HepG2 (cell line): ENCODE measurements around the gene RTN1. TPM values are rescaled to one million over a fixed set of nuclear protein-coding genes. Genes with fewer than 3 reads are reported as not detected.

Experiments used
- ATAC-seq: fragments of 200-7000 bp; cut with Tn5 transposase; 3 replicates; pipeline ENCODE4 v1.9.1; 2020; ENCODE audit warnings: mild to moderate bottlenecking, moderate library complexity
- BruUV-seq: library from RNA; stranded (reverse); fragments of 400-500 nt; replicated peaks from 2 replicates; lab custom pipeline; 2021; lab: Mats Ljungman, UMichigan
- CTCF ChIA-PET: fragments of 300-600 bp; formaldehyde crosslinking; extraction: SDS; loops from one replicate; lab custom pipeline; 2021; ENCODE audit warnings: low total read pairs, inconsistent platforms, low intra/inter-chr PET ratio; lab: Yijun Ruan, JAX
- POLR2A ChIA-PET: fragments of 350-600 bp; sonication (Branson Sonifier 250); formaldehyde crosslinking; loops from one replicate; lab custom pipeline; 2020; ENCODE audit warnings: antibody characterized with exemption, inconsistent platforms; lab: Yijun Ruan, JAX
- DNase-seq: peaks from one replicate; pipeline ENCODE4 v3.0.0-alpha.2; 2015; ENCODE audit warnings: low spot score
- FAIRE-seq: peaks from 3 replicates; lab custom pipeline; 2011; peaks lifted over from hg19 to GRCh38; lab: Jason Lieb, UNC
- H2AFZ ChIP-seq: one replicate; pipeline ENCODE4 v1.6.1; 2011; ENCODE audit warnings: low read length, inconsistent platforms
- H3K27ac ChIP-seq: fragments of 300-600 bp; 3 replicates; pipeline ENCODE4 v1.8.0; 2011; ENCODE audit warnings: mixed run types, mild to moderate bottlenecking, mixed read lengths, low read length, inconsistent platforms; ENCODE audit not compliant: insufficient read depth; ENCODE audit errors: extremely low read length
- H3K27me3 ChIP-seq, 2 experiments: fragments of 200-600 bp in 1 of 2; 2 replicates in 1 of 2; 3 replicates in 1 of 2; pipeline versions ENCODE4 v1.6.0 to v1.8.0; 2011; ENCODE audit warnings: low read length in 2 of 2, mild to moderate bottlenecking in 2 of 2, moderate library complexity in 2 of 2, inconsistent platforms in 1 of 2; ENCODE audit not compliant: insufficient read depth in 2 of 2, control insufficient read depth in 1 of 2
- H3K36me3 ChIP-seq, 2 experiments: fragments of 200-600 bp in 1 of 2; replicated peaks in 1 of 2; 2 replicates in 1 of 2; 3 replicates in 1 of 2; pipeline versions ENCODE4 v1.5.1 to v1.8.0; 2011; ENCODE audit warnings: low read length in 2 of 2, inconsistent platforms in 1 of 2; ENCODE audit not compliant: insufficient read depth in 2 of 2, control insufficient read depth in 1 of 2
- H3K4me1 ChIP-seq: 2 replicates; pipeline ENCODE4 v1.5.1; 2012; ENCODE audit warnings: low read length, inconsistent platforms; ENCODE audit not compliant: insufficient read depth
- H3K4me2 ChIP-seq: 2 replicates; pipeline ENCODE4 v1.6.0; 2011; ENCODE audit warnings: low read depth, low read length, inconsistent platforms
- H3K4me3 ChIP-seq, 3 experiments: fragments of 200-600 bp in 1 of 3; sonication (generic), shearing (Covaris generic) in 1 of 3; replicated peaks in 1 of 3; 2 replicates each; pipeline ENCODE4 v1.5.1; 2011 to 2016; ENCODE audit warnings: low read length in 3 of 3, inconsistent platforms in 2 of 3, low read depth in 2 of 3, mild to moderate bottlenecking in 2 of 3, control low read depth in 1 of 3, mixed read lengths in 1 of 3; ENCODE audit not compliant: insufficient read depth in 1 of 3
- H3K79me2 ChIP-seq: one replicate; pipeline ENCODE4 v1.6.1; 2011; ENCODE audit warnings: low read length, inconsistent platforms; ENCODE audit not compliant: insufficient read depth
- H3K9ac ChIP-seq: 2 replicates; pipeline ENCODE4 v1.6.0; 2011; ENCODE audit warnings: mild to moderate bottlenecking, low read depth, low read length, inconsistent platforms; ENCODE audit not compliant: insufficient read depth
- H3K9me3 ChIP-seq: 2 replicates; pipeline ENCODE4 v1.5.1; 2012; ENCODE audit warnings: mild to moderate bottlenecking, low read length
- H4K20me1 ChIP-seq: 2 replicates; pipeline ENCODE4 v1.6.0; 2011; ENCODE audit warnings: inconsistent platforms, mild to moderate bottlenecking, low read length, moderate library complexity; ENCODE audit not compliant: insufficient read depth
- ARNT ChIP-seq: fragments of 450-650 bp; IDR thresholded peaks from 2 replicates; pipeline ENCODE4 v1.6.1; 2017
- ASH2L ChIP-seq: fragments of 300-600, 200-600 bp; sonication (generic); IDR thresholded peaks from 2 replicates; pipeline ENCODE4 v1.7.0; 2017; ENCODE audit warnings: low read depth, mild to moderate bottlenecking, moderate library complexity, mixed read lengths, low read length; ENCODE audit not compliant: insufficient read length
- BCL6 ChIP-seq: IDR thresholded peaks from 2 replicates; pipeline ENCODE4 v1.6.1; 2016; ENCODE audit warnings: missing genetic modification reagents, missing compliant biosample characterization
- CBFB ChIP-seq: sonication (generic); formaldehyde crosslinking; IDR thresholded peaks from 2 replicates; pipeline ENCODE4 v1.4.0; 2020; ENCODE audit warnings: missing genetic modification reagents
- DRAP1 ChIP-seq: IDR thresholded peaks from 2 replicates; pipeline ENCODE4 v1.6.1; 2016; ENCODE audit warnings: missing genetic modification reagents, missing compliant biosample characterization
- GABPA ChIP-seq, 2 experiments: IDR thresholded peaks; 2 replicates each; pipeline ENCODE4 v1.6.1; 2011 to 2016; ENCODE audit warnings: low read depth in 2 of 2, low read length in 1 of 2, missing biosample characterization in 1 of 2, missing genetic modification characterization in 1 of 2
- HMG20A ChIP-seq: IDR thresholded peaks from 2 replicates; pipeline ENCODE4 v1.6.1; 2016; ENCODE audit warnings: borderline replicate concordance
- IKZF4 ChIP-seq: sonication (generic); formaldehyde crosslinking; IDR thresholded peaks from 2 replicates; pipeline ENCODE4 v1.5.1; 2020; ENCODE audit warnings: borderline replicate concordance, mild to moderate bottlenecking, low read depth, missing genetic modification reagents; ENCODE audit errors: not compliant biosample characterization
- MATR3 ChIP-seq: sonication (generic); formaldehyde crosslinking; IDR thresholded peaks from 2 replicates; pipeline ENCODE4 v1.4.0; 2020; ENCODE audit warnings: missing genetic modification reagents
- POGZ ChIP-seq: sonication (generic); formaldehyde crosslinking; IDR thresholded peaks from 2 replicates; pipeline ENCODE4 v1.4.0; 2020; ENCODE audit warnings: mild to moderate bottlenecking, missing genetic modification reagents
- RARA ChIP-seq: IDR thresholded peaks from 2 replicates; pipeline ENCODE4 v1.6.1; 2016; ENCODE audit warnings: missing genetic modification reagents, missing compliant biosample characterization
- SP4 ChIP-seq: sonication (generic); formaldehyde crosslinking; IDR thresholded peaks from 2 replicates; pipeline ENCODE4 v1.8.1; 2023; ENCODE audit warnings: mild to moderate bottlenecking, missing genetic modification reagents
- SYNCRIP ChIP-seq: fragments of 200-400 bp; formaldehyde crosslinking; IDR thresholded peaks from 2 replicates; pipeline ENCODE4 v1.6.1; 2018; ENCODE audit warnings: mild to moderate bottlenecking, low read depth, low read length; ENCODE audit not compliant: insufficient read depth
- TEAD3 ChIP-seq: optimal IDR thresholded peaks from 2 replicates; pipeline ENCODE3; 2016; ENCODE audit warnings: borderline replicate concordance
- ZNF207 ChIP-seq: fragments of 450-650 bp; IDR thresholded peaks from 2 replicates; pipeline ENCODE4 v1.6.1; 2016; ENCODE audit warnings: antibody characterized with exemption, borderline replicate concordance
- ZNF282 ChIP-seq: fragments of 450-650 bp; IDR thresholded peaks from 2 replicates; pipeline ENCODE4 v1.6.1; 2018; ENCODE audit not compliant: partially characterized antibody
- ZNF333 ChIP-seq: sonication (generic); formaldehyde crosslinking; IDR thresholded peaks from 2 replicates; pipeline ENCODE4 v1.4.0; 2020; ENCODE audit warnings: mild to moderate bottlenecking, missing genetic modification reagents, borderline replicate concordance
- ZNF383 ChIP-seq: sonication (generic); formaldehyde crosslinking; IDR thresholded peaks from 2 replicates; pipeline ENCODE4 v1.4.0; 2020; ENCODE audit warnings: missing genetic modification reagents, mild to moderate bottlenecking, borderline replicate concordance
- ZSCAN20 ChIP-seq: sonication (generic); formaldehyde crosslinking; IDR thresholded peaks from 2 replicates; pipeline ENCODE4 v1.4.0; 2020; ENCODE audit warnings: missing genetic modification reagents, mild to moderate bottlenecking, borderline replicate concordance
- ZSCAN31 ChIP-seq: sonication (generic); formaldehyde crosslinking; IDR thresholded peaks from 2 replicates; pipeline ENCODE4 v1.5.0; 2020; ENCODE audit warnings: low read depth, mild to moderate bottlenecking, missing genetic modification reagents
- WGBS: methylation state at CpG from one replicate; pipeline ENCODE4 v1.1.6; 2017; ENCODE audit warnings: low lambda C conversion rate; 5-methylcytosine and 5-hydroxymethylcytosine counted together
- in situ Hi-C: cut with HindIII; loops from 2 replicates; pipeline ENCODE4 v1.10.0; 2017; ENCODE audit warnings: low pct_unique_long_range_greater_than_20kb; ENCODE audit not compliant: extremely low pct_ligation_motif_present
- intact Hi-C: fragments of 100-400 bp; cut with micrococcal nuclease; formaldehyde crosslinking; loops from one replicate; pipeline ENCODE4 v1.10.0; 2022; ENCODE audit not compliant: unreplicated experiment
- polyA plus RNA-seq, 8 experiments: library from polyadenylated mRNA; depleted of rRNA in 3 of 8; stranded (reverse) in 7 of 8; unstranded in 1 of 8; fragments of >200 nt; fragmentation: Illumina TruSeq in 4 of 8; extraction: Trizol in 4 of 8; gene quantifications; 2 replicates each; pipeline versions ENCODE4 v1.2.1 to v1.2.3, GENCODE V29; 2011 to 2016; ENCODE audit warnings: low read depth in 4 of 8, missing spikeins in 1 of 8, mixed read lengths in 1 of 8; ENCODE audit not compliant: insufficient read depth in 1 of 8
- total RNA-seq, 5 experiments: library from RNA; depleted of rRNA; stranded (reverse); fragments of >200 nt; fragmentation: Illumina TruSeq; extraction: Trizol; gene quantifications; 2 replicates each; pipeline ENCODE4 v1.2.3, GENCODE V29; 2016; ENCODE audit warnings: low read depth in 1 of 5
- TF ChIP-seq, protein P1 (sequence below): sonication (generic); formaldehyde crosslinking; IDR thresholded peaks from 2 replicates; pipeline ENCODE4 v1.4.0; 2020; ENCODE audit warnings: missing genetic modification reagents
- TF ChIP-seq, protein P2 (sequence below): sonication (generic); formaldehyde crosslinking; IDR thresholded peaks from 2 replicates; pipeline ENCODE4 v1.9.0; 2022; ENCODE audit warnings: missing genetic modification reagents, mild to moderate bottlenecking, borderline replicate concordance

Gene RTN1
- total and polyA plus RNA-seq, 2 of the 13 experiments (the other 11 are each of a cell fraction or from before 2014, with no cell fraction given), result 0.04 to 0.18 TPM

GRCh38 chr14:59777006-59777579 is 93.5 kb downstream of the RTN1 start (continued):
- TF ChIP-seq, protein P1, sequence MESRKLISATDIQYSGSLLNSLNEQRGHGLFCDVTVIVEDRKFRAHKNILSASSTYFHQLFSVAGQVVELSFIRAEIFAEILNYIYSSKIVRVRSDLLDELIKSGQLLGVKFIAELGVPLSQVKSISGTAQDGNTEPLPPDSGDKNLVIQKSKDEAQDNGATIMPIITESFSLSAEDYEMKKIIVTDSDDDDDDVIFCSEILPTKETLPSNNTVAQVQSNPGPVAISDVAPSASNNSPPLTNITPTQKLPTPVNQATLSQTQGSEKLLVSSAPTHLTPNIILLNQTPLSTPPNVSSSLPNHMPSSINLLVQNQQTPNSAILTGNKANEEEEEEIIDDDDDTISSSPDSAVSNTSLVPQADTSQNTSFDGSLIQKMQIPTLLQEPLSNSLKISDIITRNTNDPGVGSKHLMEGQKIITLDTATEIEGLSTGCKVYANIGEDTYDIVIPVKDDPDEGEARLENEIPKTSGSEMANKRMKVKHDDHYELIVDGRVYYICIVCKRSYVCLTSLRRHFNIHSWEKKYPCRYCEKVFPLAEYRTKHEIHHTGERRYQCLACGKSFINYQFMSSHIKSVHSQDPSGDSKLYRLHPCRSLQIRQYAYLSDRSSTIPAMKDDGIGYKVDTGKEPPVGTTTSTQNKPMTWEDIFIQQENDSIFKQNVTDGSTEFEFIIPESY (CRISPR knock-in tag), result no peak
- TF ChIP-seq DRAP1 (CRISPR knock-in tag) (no peak), BCL6 (0 out of 2 replicates have a peak, but pooled peaks have one; percentile 31)

GRCh38 chr14:59776468-59776867 is 94.1 kb downstream of the RTN1 start:
- DNase-seq, result no peak
- H4K20me1 ChIP-seq, result no peaks in the 10 kb centered on the region
- TF ChIP-seq SP4 (CRISPR knock-in tag) (no peak), ZNF333 (CRISPR knock-in tag) (no peak), ZNF207 (no peak), ASH2L (no peak), POGZ (CRISPR knock-in tag) (no peak), GABPA (IDR thresholded peaks at IDR 0.05; ENCODE audit: low read depth, low read length) (no peak), GABPA (CRISPR knock-in tag; IDR thresholded peaks at IDR 0.05; ENCODE audit: low read depth) (no peak), ZSCAN31 (CRISPR knock-in tag) (no peak), ZNF282 (no peak), ARNT (no peak), HMG20A (CRISPR knock-in tag) (no peak), TEAD3 (CRISPR knock-in tag) (no peak), MATR3 (no peak), CBFB (CRISPR knock-in tag) (no peak), SYNCRIP (no peak), RARA (CRISPR knock-in tag) (no peak), IKZF4 (no peak), ZSCAN20 (CRISPR knock-in tag) (no peak), ZNF383 (CRISPR knock-in tag) (no peak)
- TF ChIP-seq, protein P2, sequence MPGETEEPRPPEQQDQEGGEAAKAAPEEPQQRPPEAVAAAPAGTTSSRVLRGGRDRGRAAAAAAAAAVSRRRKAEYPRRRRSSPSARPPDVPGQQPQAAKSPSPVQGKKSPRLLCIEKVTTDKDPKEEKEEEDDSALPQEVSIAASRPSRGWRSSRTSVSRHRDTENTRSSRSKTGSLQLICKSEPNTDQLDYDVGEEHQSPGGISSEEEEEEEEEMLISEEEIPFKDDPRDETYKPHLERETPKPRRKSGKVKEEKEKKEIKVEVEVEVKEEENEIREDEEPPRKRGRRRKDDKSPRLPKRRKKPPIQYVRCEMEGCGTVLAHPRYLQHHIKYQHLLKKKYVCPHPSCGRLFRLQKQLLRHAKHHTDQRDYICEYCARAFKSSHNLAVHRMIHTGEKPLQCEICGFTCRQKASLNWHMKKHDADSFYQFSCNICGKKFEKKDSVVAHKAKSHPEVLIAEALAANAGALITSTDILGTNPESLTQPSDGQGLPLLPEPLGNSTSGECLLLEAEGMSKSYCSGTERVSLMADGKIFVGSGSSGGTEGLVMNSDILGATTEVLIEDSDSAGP, result no peak
- TF ChIP-seq, all 625 proteins: peak for 0
- CTCF ChIA-PET, result no interaction called here
- Histone ChIP-seq H3K4me2 (no peak overlapping the region), H3K9ac (no peak overlapping the region), H3K27ac (no peak overlapping the region), H3K27me3 (no peaks in the 10 kb centered on the region), H3K79me2 (no peaks in the 10 kb centered on the region), H3K9me3 (no peaks in the 10 kb centered on the region), H3K4me3 (no peak overlapping the region), H2AFZ (no peak overlapping the region), H3K4me1 (peaks cover 27% of the 10 kb centered on the region), H3K36me3 (no peaks in the 10 kb centered on the region)
- in situ Hi-C loops, result no loop called here
- WGBS, result 93% methylated on average over 2 of the region's 2 CpGs
- POLR2A ChIA-PET, result no interaction called here
- intact Hi-C loops, result no loop called here
- no peak for ATAC-seq
- FAIRE-seq, result no peak
- BruUV-seq, result no TSS peak
